T-helper 9 cell (primary cell): ENCODE results near the gene MAGEA2.
"Not testable (repeated sequence)": the region's sequence is repeated elsewhere in the genome, so short reads cannot be mapped to it uniquely, and the experiment has no call there.

ENCODE experiments used
- DNase-seq: peaks from one replicate; pipeline ENCODE4 v3.0.0-alpha.2; 2020
- total RNA-seq, 2 donors: gene quantifications; one replicate each; lab custom pipeline; 2026; lab: John Stamatoyannopoulos, UW

Gene MAGEA2
- 0 reads per million in 2 donors for total RNA-seq

GRCh38 chrX:152753686-152754650 lies at the start of gene MAGEA2:
Gene MAGEA2, minus strand, starts transcription at chrX:152753842. Its CDS starts 2,479 bp downstream, at chrX:152751363.
- DNase-seq = not testable (repeated sequence)

- DNase-seq = no peak
Observed at GRCh38 chrX:152798945-152799344, 45.3 kb upstream of the MAGEA2 start.

- not testable (repeated sequence) for DNase-seq
Observed at GRCh38 chrX:152787062-152787461, 33.4 kb upstream of the MAGEA2 start.

- not testable (repeated sequence) for DNase-seq
Observed at GRCh38 chrX:152769549-152770289, 16.1 kb upstream of the MAGEA2 start, which contains the start of gene MAGEA6. Gene MAGEA6, minus strand, starts transcription at chrX:152769689. Its CDS starts 2,039 bp downstream, at chrX:152767650.

- not testable (repeated sequence) for DNase-seq
Observed at GRCh38 chrX:152766562-152766961, 12.9 kb upstream of the MAGEA2 start.

- not testable (repeated sequence) for DNase-seq
Observed at GRCh38 chrX:152761582-152761981, 7.9 kb upstream of the MAGEA2 start.

- not testable (repeated sequence) for DNase-seq
Observed at GRCh38 chrX:152759544-152759943, 5.9 kb upstream of the MAGEA2 start.

- DNase-seq = not testable (repeated sequence)
Observed at GRCh38 chrX:152758918-152759317, 5.3 kb upstream of the MAGEA2 start, which contains the start of gene CSAG3. Gene CSAG3, plus strand, starts transcription at chrX:152759218.

GRCh38 chrX:152754871-152755270 lies 1.2 kb upstream of the MAGEA2 start:
- not testable (repeated sequence) for DNase-seq

GRCh38 chrX:152738560-152738959 lies 15.1 kb downstream of the MAGEA2 start:
- no peak for DNase-seq

GRCh38 chrX:152736528-152736927 lies 17.1 kb downstream of the MAGEA2 start:
- not testable (repeated sequence) for DNase-seq

GRCh38 chrX:152735860-152736511 lies 17.7 kb downstream of the MAGEA2 start:
- DNase-seq = no peak

- no peak for DNase-seq
Observed at GRCh38 chrX:152735101-152735500, 18.5 kb downstream of the MAGEA2 start.

GRCh38 chrX:152734143-152734858 lies 19.3 kb downstream of the MAGEA2 start:
- not testable (repeated sequence) for DNase-seq

GRCh38 chrX:152733261-152733975 lies 20.2 kb downstream of the MAGEA2 start, which contains the start of the genes CSAG1 and MAGEA12:
Gene CSAG1, minus strand, starts transcription at chrX:152733721. Its CDS starts 1,261 bp downstream, at chrX:152732460.
Gene MAGEA12, plus strand, starts transcription at chrX:152733757. Its CDS starts 2,405 bp downstream, at chrX:152736162.
- DNase-seq = no peak

GRCh38 chrX:152725409-152725808 lies 28.2 kb downstream of the MAGEA2 start:
- DNase-seq = no peak

GRCh38 chrX:152713815-152714787 lies 39.5 kb downstream of the MAGEA2 start, which contains the start of gene MAGEA2B:
Gene MAGEA2B, plus strand, starts transcription at chrX:152714628. Its CDS starts 2,479 bp downstream, at chrX:152717107.
- not testable (repeated sequence) for DNase-seq

- not testable (repeated sequence) for DNase-seq
Observed at GRCh38 chrX:152713195-152713594, 40.4 kb downstream of the MAGEA2 start.

- not testable (repeated sequence) for DNase-seq
Observed at GRCh38 chrX:152709173-152709572, 44.5 kb downstream of the MAGEA2 start, which contains the start of gene CSAG2. Gene CSAG2, minus strand, starts transcription at chrX:152709273. Its CDS starts 161 bp downstream, at chrX:152709112.
